Right forelimb (tissue), 1 donor: ENCODE results near the gene FAM181A.

ENCODE experiments used
- DNase-seq: peaks from one replicate; pipeline ENCODE4 v3.0.0-alpha.2; 2018

The FAM181A gene

DNA sequence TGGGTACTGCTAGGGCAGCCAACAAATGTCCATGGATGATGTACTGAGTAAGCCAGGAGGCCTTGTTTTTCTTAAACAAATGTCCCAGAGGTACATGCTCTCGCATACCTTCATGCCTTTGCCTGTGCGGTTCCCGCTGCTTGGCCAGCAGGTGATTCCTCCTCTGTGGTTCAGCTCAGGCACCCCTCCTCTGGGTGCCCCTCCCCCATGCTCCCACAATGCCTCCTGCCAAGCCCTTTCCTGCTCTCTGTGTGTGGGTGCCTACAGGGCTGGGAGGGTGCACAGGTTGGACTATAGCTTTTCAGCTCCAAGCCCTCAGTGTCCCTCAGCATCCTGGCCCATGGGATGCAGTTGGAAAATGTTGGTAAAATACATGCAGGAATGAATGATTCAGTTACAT lies 25.7 kb downstream of the FAM181A start:
- DNase-seq: no peak

DNA sequence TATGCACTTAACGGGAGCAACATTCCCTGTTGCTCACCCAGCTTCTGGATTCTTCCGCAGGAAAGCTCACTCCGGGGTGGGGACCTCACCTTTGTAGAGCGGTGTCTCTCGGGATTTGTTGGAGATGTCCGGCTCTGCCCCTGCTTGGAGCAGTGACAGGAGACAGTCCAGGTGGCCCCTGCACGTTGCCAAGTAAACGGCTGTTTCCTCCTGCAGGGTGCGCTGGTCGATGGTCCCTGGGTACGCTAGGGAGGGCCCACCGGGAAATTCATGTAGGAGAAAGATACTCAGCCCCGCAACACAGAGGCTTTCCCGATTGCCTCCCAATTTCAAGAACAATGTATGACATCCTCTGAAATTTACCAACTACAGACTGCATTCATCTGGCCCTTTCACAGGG lies 26.1 kb downstream of the FAM181A start:
- no peak for DNase-seq

DNA sequence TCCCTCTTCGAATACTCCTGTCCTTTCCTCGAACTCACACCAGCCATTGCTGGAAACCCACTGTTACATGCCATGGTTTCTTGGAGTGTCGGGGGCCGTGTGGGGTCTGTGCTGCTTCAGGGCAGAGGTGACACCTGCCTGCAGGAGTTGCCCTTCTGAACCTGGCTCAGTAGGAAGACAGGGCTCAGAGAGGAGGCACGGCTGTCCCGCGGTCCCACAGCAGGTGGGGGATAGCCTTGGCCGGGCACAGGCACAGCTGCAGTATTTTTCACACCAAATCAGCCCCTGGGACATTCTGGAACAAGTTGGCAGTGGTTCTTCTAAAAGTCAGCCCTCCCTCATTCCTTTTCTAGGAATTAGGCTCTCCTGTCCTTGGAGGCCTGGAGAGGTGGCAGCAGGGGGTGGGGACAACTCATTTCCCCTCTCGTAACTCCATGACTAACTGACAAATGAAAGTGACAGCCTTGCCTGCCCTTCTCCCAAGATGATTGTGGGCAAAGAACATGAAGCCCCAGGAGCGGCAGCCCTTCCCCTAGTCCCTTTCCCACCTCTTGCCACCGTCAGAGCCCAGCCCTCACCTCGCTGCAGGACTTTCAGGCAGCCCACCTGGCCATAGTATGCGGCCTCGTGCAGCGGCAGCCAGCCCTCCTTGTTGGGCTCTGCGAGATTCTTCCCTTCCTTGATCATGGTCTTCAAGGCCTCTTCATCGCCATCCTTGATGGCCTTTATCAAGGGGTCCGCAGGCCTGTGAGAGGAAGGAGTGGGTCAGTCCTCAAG lies 26.8 kb downstream of the FAM181A start:
- DNase-seq: no peak

DNA sequence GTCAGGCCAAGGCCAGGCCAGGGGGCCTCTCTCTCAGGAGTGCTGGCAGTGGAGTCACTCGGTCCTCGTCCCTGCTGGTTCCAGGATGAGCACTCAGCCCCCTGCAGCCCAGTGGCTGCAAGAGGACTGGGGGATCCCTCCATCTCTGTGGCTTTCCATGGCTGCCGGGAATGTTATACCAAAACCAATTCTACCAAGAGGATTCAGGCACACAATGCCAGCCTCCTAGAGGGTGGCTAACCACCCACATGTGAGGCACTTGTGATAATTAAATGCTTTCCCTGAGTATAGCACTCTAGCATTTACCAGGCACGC lies 27.3 kb downstream of the FAM181A start:
- no peak for DNase-seq

DNA sequence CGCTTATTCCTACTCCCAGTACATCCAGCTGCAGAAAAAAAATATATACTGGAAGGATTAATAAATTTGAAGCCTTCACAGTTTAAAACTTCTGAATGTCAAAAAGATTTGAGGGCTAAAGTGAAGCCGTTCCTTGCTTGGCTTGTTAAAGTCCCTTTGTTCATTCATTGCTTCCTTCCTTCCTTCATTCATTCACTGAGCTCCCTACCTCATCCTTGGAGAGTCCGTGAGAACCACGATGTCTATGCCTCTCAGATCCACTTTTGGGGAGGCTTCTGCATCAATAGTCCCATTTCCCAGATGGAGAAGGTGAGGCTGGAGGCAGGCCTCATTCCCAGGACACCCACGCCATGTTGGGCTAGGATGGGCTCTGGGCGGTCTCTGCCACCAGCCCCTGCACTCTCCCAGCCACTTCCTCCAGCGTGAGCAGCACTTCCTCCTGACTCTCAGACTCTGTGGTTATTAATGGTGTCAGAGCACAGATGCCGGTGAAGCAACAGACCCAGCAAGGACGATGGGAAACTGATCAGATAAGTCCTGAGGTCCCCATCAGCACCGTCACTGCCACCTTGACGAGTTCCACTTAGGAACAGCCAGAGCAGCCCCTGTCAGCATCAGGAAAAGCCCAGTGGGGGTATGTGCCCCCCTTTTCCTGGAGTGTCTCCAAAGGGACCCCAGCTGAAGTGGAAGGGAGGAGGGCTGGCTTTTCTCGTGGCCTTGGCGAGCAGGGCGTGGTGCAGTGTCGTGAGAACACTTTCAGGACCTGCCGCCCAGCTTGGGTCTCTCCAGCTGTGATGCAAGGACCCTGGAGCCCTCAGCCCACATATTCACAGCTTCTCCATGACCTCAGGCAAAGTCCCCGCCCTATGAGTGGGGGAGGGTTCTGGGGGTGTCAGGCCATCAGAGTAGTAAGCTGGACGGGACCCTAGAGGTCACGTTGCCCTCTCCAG lies 28.0 kb downstream of the FAM181A start:
- DNase-seq: no peak

DNA sequence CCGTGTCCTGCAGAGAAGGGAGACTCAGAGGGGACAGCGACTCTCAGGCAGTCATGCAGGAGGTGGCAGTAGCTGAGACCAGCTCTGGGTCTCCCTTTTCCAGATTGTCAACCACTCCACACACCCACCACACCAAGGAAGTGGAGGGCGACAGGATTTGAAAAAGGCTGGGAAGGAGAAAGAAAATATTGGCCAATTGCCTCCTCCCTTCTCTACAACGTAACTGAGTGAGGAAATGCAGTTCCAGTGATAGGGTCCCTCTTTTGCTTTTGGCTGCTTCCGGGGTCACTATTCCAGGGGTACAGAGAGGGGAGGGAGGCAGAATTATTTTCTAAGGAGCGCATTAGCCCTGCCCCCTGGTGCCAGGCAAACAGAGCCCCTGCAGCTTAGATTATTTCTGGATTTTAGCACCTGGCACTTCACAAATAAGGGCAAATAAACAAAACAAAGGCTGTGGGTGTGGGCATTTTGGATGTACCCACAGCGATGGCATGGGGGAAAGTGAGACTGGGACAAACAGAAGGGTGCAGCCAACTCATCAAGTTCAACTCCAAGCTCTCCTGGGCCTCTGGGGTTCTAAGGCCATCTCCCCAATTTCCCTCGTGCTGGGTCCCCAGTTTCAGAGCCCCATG lies 28.8 kb downstream of the FAM181A start:
- no peak for DNase-seq

DNA sequence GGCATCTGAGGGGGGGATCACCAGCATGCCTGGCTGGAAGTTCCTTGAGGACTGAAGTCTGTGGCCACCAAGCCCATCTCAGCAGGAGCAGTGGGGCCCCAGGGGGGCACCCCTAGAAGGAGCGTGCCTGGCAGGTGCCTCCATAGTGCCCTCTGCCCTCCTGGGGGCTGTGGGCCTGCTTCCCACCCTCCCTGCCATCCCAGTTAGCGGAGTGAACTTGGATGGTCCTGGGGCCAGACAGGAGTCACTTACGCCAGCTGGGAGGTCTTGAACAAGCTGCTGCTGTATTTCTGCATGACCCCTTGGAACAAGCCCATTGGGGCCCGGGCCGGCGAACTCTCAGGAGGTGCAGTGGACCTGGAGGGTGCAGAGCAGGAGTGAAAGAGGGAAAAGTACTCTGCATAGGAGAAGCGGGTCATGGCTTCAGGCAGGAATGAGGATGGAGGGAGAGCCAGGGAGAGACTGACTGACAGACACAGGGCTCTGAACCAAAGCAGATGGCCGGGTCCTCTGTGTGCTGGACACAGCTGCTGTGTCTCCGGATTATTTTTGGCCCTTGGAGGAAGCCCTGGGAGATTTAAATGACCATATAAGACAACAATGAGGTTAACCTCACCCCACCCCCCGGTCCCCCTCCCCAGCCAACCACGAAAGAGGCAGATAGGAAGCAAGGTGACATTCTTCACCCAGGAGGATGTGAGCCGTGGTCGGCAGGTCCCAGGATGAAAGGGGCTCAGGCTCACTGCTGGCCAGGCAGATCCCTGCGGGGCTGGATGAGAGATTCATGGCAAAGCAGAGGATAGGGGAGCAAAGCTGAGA lies 29.6 kb downstream of the FAM181A start:
- no peak for DNase-seq

DNA sequence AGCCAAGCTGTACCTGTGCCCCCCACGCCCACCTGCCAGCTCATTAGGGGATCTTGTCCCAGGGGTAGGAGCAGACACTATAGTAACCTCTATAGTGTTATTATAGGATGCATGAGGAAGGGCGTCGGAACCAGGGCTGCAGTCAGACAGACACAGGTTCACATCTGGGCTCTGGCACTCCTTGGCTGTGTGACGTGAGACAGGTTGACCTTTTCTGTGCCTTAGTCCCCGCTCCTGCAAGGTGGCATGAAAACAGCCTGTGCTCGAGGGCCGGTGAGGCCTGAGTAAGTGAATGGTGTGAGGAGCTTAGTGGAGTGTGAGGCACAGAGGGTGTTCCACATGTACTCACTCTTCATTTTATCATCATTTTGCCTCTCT lies 30.2 kb downstream of the FAM181A start:
- DNase-seq: no peak

DNA sequence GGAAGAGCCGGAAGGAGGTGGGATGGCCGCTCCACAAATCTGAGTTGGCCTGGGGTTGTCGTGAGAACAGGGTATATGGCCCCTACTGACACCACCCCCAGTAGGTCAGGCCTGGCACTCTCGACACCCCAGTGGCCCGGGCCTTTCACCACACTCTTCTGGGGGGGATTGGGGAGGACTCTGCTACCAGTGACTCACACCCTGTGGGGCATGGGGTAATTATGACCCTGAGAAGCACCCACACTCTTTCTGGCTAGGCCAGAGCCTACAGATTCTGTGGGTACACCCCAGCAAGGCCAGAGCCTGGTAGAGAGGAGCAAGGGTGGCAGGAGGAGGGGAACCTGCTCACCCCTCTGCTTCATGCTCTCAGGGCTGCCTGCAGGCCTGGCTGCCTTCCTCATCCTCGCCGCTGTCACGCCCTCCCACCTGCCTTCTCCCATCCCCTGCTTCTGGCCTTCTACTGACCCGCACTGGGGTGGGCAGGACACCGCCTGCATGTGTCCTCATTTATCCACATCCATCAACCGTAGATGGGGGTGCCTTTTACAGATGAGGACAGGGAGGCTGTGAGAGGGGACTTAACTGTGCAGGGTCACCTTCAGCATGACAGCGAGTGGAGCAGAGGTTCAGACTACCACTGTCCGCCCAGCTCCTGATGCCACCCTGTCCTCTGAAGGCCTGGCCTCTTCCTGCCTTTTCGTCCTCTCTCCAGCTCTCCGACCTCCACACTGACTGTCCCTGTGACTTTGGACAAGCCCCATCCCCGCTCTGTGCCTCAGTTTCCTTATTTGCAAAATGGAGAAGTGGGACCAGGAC lies 30.8 kb downstream of the FAM181A start:
- DNase-seq: no peak

DNA sequence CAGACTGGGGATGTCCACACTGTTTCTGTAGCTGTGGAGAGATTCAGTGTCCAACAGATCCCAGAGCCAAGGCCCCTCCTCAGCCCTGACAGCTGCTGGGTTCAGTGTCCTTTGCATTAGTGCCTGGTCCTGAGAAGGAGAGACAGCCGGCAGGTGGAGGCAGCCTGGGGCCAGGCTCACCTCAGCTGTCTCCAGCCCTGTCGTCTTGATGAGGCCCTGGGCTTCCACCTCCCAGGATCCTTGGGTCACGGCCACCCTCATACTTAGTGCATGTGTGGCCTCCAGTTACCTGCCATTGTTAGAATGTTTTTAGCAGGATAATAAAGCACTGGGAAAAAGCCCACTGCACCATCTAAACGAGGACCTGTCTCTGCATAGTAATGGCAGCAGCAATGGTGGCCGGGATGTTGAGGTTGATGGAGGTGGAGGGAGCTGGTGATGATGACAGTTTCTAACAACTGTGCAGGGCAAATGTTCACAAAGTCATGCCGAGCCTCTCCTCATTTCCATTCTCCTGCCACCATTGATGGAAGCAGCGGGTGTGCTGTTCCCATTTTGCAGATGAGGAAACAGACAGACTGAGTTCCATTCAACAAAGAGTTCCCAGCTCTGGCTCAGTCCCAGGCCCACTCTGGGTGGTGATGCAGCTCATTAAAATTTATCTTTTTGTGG lies 31.6 kb downstream of the FAM181A start:
- no peak for DNase-seq

DNA sequence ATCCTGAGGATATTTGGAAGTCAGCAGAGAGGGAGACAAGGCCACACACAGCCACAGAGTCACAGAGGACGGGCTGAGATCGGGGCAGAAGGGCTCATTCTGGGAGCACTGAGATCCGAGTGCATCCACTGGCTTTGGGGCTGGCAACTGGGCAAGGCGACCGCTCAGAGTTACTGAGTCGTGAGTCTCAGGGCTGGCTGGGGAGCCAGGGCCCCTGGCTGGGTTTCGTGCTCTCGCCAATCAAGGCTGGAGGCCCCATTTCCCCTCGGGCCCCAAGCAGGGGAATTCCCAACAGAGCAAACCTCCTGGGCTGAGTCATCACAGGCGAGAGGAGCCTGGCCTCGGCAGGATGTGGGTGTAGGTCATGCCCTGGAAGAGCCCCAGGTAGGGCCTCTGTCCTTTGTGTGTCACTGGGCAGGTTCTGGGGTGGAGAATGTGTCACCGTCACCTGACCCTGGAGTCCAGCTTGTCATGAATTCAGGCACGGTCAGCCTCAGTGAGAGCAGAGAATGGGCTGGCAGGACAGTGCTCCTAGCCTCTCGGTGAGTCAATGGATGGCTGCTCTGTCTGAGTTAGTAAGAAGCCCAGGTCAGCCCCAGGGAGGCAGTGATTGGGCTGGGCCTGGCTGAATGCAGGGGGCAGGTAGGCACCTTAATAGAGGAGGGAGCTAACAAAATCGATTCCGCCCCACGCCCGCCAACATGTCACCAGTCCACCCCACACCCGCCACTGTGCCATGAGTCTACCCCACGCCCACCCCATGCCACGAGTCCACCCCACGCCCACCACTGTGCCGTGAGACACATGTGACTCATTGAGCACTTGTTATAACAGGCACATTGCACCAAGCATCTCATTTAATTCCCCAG lies 32.3 kb downstream of the FAM181A start:
- no peak for DNase-seq

DNA sequence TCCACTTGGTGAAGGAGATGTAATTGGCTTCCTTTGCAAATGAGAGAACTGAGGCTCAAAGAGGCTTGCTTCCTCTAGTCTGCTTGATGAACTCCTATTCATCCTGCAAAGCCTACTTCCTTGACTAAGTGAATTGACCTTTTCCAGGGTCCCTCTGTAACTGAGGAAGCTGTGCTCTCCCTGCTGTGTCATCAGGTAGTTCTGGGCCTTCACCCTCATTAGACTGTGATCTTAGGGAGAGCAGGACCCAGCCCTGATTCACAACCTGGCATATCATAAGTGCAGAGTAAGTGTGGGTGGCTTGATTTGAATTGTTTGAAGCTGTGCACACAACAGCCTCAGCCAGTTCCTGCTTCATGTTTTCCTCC lies 32.9 kb downstream of the FAM181A start:
- no peak for DNase-seq

DNA sequence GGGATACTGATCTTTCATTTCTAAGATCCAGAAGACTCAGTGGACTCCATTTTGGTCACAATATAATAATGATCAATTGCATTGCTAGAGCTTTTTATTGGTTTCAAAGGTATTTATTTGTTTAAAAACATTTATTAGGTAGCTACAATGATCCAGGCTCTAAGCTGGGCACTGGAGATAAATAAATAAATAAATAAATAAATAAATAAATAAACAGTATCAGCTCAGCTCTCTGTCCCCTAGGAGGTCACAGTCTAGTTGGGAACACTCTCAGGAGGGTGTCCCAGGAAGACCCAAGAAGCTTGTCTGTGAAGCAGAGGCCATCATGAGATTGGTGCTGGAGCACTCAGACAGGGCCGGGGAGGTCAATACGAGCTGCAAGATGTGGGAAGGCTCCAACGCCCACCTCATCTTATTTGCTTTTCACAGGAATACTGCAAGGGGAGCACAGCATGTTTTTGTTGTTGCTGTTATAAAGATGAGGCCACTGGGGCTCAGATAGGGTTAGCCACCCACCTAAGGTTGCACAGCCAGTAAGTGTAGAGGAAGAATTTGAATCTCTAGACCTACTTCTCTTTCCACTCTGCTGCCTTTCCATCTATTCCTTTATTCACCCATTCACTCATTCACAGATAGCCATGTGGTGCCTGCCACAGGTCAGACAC lies 33.8 kb downstream of the FAM181A start:
- DNase-seq: no peak

DNA sequence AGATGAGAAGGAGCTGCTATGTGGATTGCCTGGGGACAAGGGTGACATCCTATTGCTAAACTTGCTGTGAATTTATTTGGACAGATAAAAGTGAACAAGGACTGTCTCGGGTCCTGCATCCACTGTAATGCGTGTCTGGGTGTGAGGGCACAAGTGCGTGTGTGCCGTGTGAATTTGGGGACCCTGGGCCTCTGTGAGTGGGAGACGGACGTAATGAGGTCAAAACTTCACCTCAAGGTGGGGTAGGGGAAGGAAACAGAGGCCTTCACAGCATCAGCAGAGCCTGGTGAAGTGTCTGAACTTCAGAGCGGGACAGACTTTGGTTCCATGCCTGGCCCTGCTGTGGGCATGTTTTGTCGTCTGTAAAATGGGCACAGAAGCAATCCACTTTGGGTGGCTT lies 34.5 kb downstream of the FAM181A start:
- no peak for DNase-seq

DNA sequence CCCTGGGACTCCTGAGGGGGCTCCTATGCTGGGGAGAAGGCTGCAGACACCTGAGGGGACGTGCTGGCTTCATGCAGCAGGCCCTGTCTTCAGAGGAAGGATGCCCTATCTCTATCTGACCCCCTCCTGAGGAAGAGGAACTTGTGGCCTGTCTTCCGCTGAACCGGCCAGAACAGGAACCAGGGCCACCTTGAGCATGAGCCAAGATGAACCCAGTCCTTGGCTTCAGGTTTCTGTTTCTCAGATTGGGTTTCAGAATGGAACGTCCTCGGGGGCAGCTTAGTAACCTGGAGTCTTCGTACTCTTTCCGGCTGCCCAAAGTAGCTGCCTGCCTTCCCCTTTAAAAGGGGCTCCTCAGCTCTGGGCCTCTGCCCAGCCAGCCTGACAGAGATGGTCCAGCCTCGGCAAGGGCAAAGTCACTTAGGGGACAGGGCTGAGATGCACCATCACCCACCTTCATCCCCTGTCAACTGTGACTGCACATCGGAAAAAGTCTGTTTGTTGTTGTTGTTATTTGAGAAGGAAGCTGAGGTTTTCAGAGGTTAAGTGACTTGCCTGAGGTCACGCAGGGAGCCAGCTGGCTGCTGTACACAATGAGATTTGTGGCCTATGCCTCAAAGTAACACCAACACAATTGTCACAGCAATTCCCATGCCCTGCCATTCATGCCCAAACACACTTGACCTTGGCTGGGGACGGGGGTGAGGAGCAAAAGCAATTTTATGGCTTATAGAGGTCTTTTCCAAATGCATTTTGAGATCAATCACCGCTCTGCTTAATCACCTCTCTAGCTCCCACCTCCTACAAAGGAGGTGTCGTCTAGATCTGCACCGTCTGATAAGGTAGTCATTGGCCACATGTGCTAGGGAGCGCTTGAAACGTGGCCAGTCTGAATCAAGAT lies 35.8 kb downstream of the FAM181A start:
- no peak for DNase-seq

DNA sequence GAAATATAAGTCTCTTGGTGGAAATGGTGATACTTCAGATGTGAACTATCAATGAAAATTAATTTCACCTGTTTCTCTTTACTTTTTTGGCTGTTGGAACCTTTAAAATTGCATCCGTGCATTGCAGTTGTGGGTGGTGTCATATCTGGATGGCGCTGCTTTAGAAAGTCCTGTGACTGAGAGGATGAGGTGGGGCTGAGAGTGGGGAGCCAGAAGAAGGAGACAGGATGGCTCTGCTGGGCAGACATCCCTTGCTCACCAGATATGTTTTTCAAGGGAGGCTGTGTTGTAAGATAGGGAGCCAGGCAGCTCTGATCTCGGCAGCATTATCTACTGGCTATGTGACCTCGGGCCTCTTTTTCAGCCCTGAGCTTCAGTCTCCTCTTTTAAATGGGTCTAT lies 36.5 kb downstream of the FAM181A start:
- DNase-seq: no peak

DNA sequence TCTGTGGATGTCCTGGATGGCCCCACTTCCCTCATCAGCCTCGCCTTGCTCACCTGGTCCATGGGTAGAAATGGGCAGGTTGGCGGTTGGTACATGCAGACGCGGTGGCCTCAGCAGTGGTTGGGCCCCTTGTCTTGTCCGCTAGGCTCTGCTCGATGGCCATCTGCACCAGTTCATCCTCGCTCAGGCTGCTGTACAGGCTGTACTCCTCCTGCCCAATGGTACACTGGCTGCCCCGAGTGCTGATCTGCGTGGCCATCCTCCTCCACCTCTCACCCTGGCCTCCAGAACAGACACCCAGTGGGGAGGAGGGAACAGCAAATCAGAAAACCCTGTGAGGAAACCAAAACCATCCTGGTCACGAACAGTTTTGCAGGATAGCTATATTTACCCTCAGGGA lies 37.1 kb downstream of the FAM181A start:
- no peak for DNase-seq

DNA sequence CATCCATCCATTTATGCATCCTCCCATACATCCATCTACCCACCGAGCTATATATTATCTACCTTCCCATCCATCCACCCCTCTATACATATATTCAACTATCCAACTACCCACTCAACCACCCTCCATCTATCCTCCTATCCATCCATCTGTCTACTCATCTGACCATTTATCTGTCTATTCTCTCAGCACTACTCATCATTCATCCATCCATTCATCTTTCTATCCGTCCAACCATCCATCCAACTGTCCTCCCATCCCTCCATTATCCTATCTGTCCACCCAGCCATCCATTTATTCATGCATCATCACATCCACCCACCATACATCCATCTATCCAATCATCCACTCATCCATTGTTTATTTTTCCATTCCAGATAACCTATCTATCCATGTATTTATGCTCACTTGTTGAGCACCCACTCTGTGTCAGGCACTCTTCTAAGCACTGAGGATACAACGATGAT lies 37.7 kb downstream of the FAM181A start:
- DNase-seq: no peak
